Bladder microvascular endothelial cell (primary cell): ENCODE results near the gene AKAP5. TPM values are rescaled to one million over a fixed set of nuclear protein-coding genes. Genes with fewer than 3 reads are reported as not detected.

Source experiments
- total RNA-seq: library from RNA; depleted of rRNA; stranded (reverse); fragments of >200 nt; gene quantifications from 2 replicates; pipeline ENCODE4 v1.2.3, GENCODE V29; 2014

Gene AKAP5
- 0.32 and 0.82 TPM in 2 replicates for total RNA-seq

GRCh38 chr14:64465191-64465822 lies at the start of gene AKAP5:
Gene AKAP5, plus strand, starts transcription at chr14:64465499. Its CDS starts 2,896 bp downstream, at chr14:64468395.

GRCh38 chr14:64503434-64504309 lies 38.4 kb downstream of the AKAP5 start, which contains the start of gene ZBTB25:
Gene ZBTB25, minus strand, starts transcription at chr14:64503838. Its CDS starts 13,305 bp downstream, at chr14:64490533.

GRCh38 chr14:64504310-64504896 lies 39.1 kb downstream of the AKAP5 start, which contains the start of gene ZBTB1:
Gene ZBTB1, plus strand, starts transcription at chr14:64504770. Its CDS starts 16,735 bp downstream, at chr14:64521505.

Other genes with a start within 250 kb of the AKAP5 start
- 0.31 and 0.49 TPM in 2 replicates for gene ESR2, start 171.1 kb upstream of the AKAP5 start, total RNA-seq
- gene MTHFD1, start 77.1 kb upstream of the AKAP5 start, total RNA-seq = 45.8 and 70.4 TPM in 2 replicates
- gene ZBTB25, start 38.3 kb downstream of the AKAP5 start, total RNA-seq = 2.1 and 4.7 TPM in 2 replicates
- 27.8 and 60.9 TPM in 2 replicates for gene ZBTB1, start 39.3 kb downstream of the AKAP5 start, total RNA-seq
- gene HSPA2, start 75.2 kb downstream of the AKAP5 start, total RNA-seq = 6.3 and 8.7 TPM in 2 replicates
- gene PPP1R36, start 84.5 kb downstream of the AKAP5 start, total RNA-seq = 0.57 and 0.81 TPM in 2 replicates
- 0.16 and 5.0 TPM in 2 replicates for gene PLEKHG3, start 238.9 kb downstream of the AKAP5 start, total RNA-seq